ENCODE results near the gene NME2.

Gene NME2

DNA sequence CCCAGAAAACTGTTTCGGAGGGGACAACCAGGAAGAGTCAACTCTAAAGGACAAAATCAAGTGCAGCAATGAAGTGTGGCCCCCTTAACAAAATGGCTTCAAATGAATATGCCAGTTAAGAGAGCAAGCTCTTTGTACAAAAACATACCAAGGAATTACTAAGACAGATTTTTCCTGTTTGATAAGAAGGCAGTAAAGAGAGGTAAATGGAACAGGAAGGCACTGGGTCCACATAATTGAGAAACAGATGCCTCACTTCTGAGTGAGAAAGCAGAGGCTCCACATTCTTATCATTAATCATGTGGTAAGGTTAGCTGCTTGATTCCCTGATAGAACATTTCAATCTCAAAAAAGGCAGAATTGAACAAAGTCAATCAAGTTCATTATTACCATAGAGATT is 48.7 kb downstream of the NME2 start:
- no peak for DNase-seq

DNA sequence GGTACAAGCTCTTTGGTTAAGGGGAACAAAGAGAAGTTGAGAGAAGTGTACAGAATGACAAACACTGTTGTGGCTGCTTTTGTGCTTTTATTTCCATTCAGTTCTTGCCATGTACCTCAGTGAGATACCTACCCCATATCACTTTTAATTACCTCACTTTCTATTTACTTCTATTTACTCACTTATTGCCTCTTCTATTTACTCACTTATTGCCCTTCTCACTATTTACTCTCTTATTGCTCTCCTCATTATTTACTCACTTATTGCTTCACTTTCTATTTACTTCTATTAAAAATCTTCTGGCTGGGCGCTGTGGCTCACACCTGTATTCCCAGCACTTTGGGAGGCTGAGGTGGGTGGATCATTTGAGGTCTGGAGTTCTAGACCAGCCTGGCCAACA is 51.7 kb downstream of the NME2 start:
- no peak for DNase-seq

GRCh38 chr17:51221322-51221721 is 55.1 kb downstream of the NME2 start:
- no peak for DNase-seq

Measured in SIG-M5 (cell line).